Tibial nerve (tissue), 4 donors: ENCODE results near the gene PLA2G2D. TPM values are rescaled to one million over a fixed set of nuclear protein-coding genes. Genes with fewer than 3 reads are reported as not detected.

Source experiments
- DNase-seq, 2 donors: peaks; one replicate each; pipeline ENCODE4 v3.0.0-alpha.2; 2019; ENCODE audit warnings: low spot score in 2 of 2
- H3K27ac ChIP-seq, 4 donors: fragments of 200-600 bp; sonication (generic) in 3 of 4; one replicate each; pipeline ENCODE4 v1.5.1; 2017 to 2019; ENCODE audit warnings: mild to moderate bottlenecking in 1 of 4
- H3K27me3 ChIP-seq, 2 donors: fragments of 200-600 bp; sonication (generic) in 1 of 2; one replicate each; pipeline versions ENCODE4 v1.5.1 to v1.6.0; 2017 to 2019
- H3K36me3 ChIP-seq, 3 donors: fragments of 200-600 bp; sonication (generic); one replicate each; pipeline ENCODE4 v1.5.1; 2018 to 2019
- H3K4me1 ChIP-seq, 4 donors: fragments of 200-600 bp; sonication (generic) in 3 of 4; one replicate each; pipeline ENCODE4 v1.5.1; 2017 to 2019
- H3K4me3 ChIP-seq, 4 donors: fragments of 200-600 bp; sonication (generic) in 3 of 4; one replicate each; pipeline ENCODE4 v1.5.1; 2017 to 2019; ENCODE audit warnings: mild to moderate bottlenecking in 1 of 4, moderate library complexity in 1 of 4
- H3K9me3 ChIP-seq, 4 donors: fragments of 200-600 bp; sonication (generic) in 3 of 4; one replicate each; pipeline ENCODE4 v1.5.1; 2017 to 2019
- EP300 ChIP-seq, 2 donors: sonication (generic); formaldehyde crosslinking; IDR thresholded peaks; one replicate each; pipeline ENCODE4 v1.6.1; 2017; ENCODE audit warnings: antibody characterized with exemption in 2 of 2, mild to moderate bottlenecking in 1 of 2
- POLR2A ChIP-seq, 2 donors: fragments of 450-650 bp; IDR thresholded peaks; one replicate each; pipeline ENCODE4 v1.6.1; 2017; ENCODE audit warnings: antibody characterized with exemption in 2 of 2, mild to moderate bottlenecking in 2 of 2, moderate library complexity in 2 of 2
- WGBS, 2 donors: methylation state at CpG; one replicate each; pipeline ENCODE4 v1.1.5; 2018; 5-methylcytosine and 5-hydroxymethylcytosine counted together
- total RNA-seq, 4 donors: library from RNA; depleted of rRNA; stranded (reverse); fragments of >200 nt; gene quantifications; one replicate each; pipeline ENCODE4 v1.1.0, GENCODE V29; 2016
- TF ChIP-seq, protein P1 (sequence below), 5 experiments: fragments of 200-600 bp in 3 of 5; fragments of 450-650 bp in 2 of 5; sonication (generic) in 3 of 5; IDR thresholded peaks; one replicate each; pipeline ENCODE4 v1.5.1; 2016 to 2019; ENCODE audit warnings: antibody characterized with exemption in 5 of 5, mild to moderate bottlenecking in 3 of 5, moderate library complexity in 2 of 5

The PLA2G2D gene, protein sequence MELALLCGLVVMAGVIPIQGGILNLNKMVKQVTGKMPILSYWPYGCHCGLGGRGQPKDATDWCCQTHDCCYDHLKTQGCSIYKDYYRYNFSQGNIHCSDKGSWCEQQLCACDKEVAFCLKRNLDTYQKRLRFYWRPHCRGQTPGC
- not detected for total RNA-seq

DNA sequence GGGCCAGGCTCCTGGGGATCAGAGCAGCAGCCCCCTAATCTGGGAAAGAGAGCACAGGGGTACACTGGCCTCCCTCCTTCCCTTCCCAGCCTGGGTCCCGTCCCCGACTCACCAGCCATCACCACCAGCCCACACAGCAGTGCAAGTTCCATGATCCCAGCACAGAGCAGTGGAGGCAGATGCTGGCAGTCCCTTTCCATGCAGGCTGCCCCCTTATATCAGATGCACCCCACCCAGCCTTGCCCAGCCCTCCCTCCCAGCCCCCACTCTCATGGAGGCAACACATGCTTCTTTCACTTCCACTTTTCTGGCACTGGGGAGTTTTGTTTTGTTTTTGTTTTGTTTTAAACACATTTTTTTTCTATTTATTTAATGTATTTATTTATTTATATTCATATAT is at the start of gene PLA2G2D:
PLA2G2D (minus strand) TSS at position 190 of the 400 bp plus-strand sequence; CDS start at position 152, 38 bp downstream.
- Histone ChIP-seq H3K4me3 (no peak within 1 kb of the TSS), H3K27me3 (no peaks in the 10 kb centered on the region), H3K36me3 (no peaks in the 10 kb centered on the region), H3K9me3 (no peaks in the 10 kb centered on the region), H3K4me1 (no peaks in the 10 kb centered on the region), H3K27ac (no peak within 1 kb of the TSS)
- no peak for TF ChIP-seq POLR2A (IDR thresholded peaks at IDR 0.05)
- TF ChIP-seq, protein P1, sequence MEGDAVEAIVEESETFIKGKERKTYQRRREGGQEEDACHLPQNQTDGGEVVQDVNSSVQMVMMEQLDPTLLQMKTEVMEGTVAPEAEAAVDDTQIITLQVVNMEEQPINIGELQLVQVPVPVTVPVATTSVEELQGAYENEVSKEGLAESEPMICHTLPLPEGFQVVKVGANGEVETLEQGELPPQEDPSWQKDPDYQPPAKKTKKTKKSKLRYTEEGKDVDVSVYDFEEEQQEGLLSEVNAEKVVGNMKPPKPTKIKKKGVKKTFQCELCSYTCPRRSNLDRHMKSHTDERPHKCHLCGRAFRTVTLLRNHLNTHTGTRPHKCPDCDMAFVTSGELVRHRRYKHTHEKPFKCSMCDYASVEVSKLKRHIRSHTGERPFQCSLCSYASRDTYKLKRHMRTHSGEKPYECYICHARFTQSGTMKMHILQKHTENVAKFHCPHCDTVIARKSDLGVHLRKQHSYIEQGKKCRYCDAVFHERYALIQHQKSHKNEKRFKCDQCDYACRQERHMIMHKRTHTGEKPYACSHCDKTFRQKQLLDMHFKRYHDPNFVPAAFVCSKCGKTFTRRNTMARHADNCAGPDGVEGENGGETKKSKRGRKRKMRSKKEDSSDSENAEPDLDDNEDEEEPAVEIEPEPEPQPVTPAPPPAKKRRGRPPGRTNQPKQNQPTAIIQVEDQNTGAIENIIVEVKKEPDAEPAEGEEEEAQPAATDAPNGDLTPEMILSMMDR (IDR thresholded peaks at IDR 0.05), result no peak
- TF ChIP-seq EP300 (IDR thresholded peaks at IDR 0.05), result no peak
- DNase-seq, result no peak
- 79 to 90% methylated on average over 2 of the region's 2 CpGs for WGBS, 2 donors

DNA sequence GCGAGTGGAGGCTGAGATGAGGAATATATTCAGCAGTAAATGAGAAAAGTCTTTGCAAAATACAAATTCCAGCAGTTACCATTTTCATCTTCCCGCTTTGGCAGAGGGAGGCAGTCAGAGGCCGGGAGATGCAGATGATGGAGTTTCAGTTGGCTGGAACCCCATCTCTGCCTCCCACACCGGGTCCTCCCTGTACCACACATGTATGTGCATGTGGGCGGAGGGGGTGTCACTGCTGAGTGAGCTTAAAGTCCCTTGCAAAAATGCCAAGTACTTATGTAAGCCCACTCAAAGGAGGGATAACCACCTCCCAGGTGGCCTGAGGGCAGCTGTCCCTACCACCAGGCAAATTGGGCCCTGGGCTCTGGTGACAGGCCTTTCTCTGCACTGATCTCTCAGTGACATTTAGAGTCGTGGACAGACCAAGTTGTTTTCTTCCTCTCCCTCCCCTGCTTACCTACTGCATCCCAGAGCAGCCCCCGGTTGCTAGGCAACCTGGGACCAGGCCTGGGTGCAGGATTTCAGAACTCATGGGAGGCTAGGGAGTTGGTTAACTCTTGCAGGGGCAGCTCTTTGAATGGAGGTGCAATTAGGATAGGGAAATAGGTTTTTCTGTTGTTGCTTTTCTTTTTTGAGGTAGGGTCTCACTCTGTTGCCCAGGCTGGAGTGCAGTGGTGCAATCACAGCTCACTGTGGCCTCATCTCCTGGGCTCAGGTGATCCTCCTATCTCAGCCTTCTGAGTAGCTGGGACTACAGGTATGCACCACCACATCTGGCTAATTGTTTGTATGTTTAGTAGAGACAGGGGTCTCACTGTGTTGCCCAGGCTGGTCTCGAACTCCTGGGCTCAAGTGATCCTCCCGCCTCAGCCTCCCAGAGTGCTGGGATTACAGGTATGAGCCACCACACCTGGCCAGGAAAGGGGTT is 49.5 kb upstream of the PLA2G2D start:
- no peak for DNase-seq
- peaks cover 0 to 3% (median 1%) of the 10 kb centered on the region in 4 donors for H3K4me1 ChIP-seq
- TF ChIP-seq EP300 (IDR thresholded peaks at IDR 0.05) (no peak), POLR2A (IDR thresholded peaks at IDR 0.05) (no peak)
- TF ChIP-seq, protein P1 (IDR thresholded peaks at IDR 0.05), result no peak
- H3K9me3 ChIP-seq, result peaks cover 0 to 9% (median 0%) of the 10 kb centered on the region in 4 donors
- no peak overlapping the region for H3K27ac ChIP-seq
- peaks cover 0 to 4% of the 10 kb centered on the region in 2 donors for H3K27me3 ChIP-seq
- 66 to 70% methylated on average over 9 of the region's 9 CpGs for WGBS, 2 donors
- no peaks in the 10 kb centered on the region for H3K36me3 ChIP-seq
- H3K4me3 ChIP-seq, result no peak overlapping the region

DNA sequence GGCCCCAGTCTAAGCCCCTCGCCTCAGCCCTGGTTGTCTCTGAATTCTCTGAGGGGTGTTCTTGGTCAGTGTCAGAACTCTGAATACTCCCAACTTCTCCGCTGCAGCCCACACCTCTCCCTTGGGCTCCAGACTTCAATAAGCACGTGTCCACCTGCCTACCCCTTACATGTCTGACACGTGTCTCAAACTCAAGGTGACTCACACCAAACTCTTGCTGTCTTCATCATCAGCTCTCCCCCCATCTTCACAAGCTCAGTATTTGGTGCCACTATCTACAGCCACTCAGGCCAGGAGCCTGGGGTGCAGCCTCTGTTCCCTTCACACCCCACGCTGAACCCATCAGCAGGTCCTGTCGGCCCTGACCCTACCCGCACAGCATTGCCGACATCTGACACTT is 47.8 kb upstream of the PLA2G2D start:
- 78 to 80% methylated on average over 8 of the region's 8 CpGs for WGBS, 2 donors
- Histone ChIP-seq H3K4me3 (no peak overlapping the region), H3K9me3 (peaks cover 0 to 21% (median 0%) of the 10 kb centered on the region in 4 donors), H3K27ac (no peak overlapping the region), H3K27me3 (peaks cover 0 to 4% of the 10 kb centered on the region in 2 donors), H3K4me1 (peaks cover 0 to 3% (median 1%) of the 10 kb centered on the region in 4 donors), H3K36me3 (no peaks in the 10 kb centered on the region)
- no peak for DNase-seq
- TF ChIP-seq, protein P1 (IDR thresholded peaks at IDR 0.05), result no peak
- TF ChIP-seq POLR2A (IDR thresholded peaks at IDR 0.05) (no peak), EP300 (IDR thresholded peaks at IDR 0.05) (no peak)

DNA sequence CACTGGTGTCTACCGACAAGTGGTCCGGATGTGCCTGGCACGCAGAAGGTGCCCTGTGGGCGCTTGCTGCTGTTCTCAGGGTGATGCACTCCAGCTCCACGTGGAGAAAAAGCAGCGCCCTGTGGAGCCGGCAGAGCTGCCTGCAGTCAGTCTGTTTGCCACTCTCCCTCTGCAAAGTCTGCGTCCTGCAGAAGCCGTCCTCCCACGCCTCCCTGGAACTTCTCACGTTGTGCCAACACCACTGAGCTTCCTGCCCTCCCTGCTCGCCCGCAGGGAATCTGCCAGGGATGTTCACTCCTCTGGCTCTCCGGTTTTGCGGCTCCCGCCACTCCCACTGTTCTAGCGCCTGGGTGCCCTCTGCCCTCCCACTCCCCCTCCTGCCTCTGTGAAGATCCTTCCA is 46.7 kb upstream of the PLA2G2D start:
- no peaks in the 10 kb centered on the region for H3K36me3 ChIP-seq
- no peak overlapping the region for H3K27ac ChIP-seq
- peaks cover 0 to 31% (median 0%) of the 10 kb centered on the region in 4 donors for H3K9me3 ChIP-seq
- DNase-seq, result no peak
- WGBS, 2 donors, result 57 to 67% methylated on average over 17 of the region's 17 CpGs
- TF ChIP-seq, protein P1 (IDR thresholded peaks at IDR 0.05), result no peak
- TF ChIP-seq POLR2A (IDR thresholded peaks at IDR 0.05) (no peak), EP300 (IDR thresholded peaks at IDR 0.05) (no peak)
- peaks cover 0 to 2% (median 0%) of the 10 kb centered on the region in 4 donors for H3K4me1 ChIP-seq
- peaks cover 0 to 4% of the 10 kb centered on the region in 2 donors for H3K27me3 ChIP-seq
- no peak overlapping the region for H3K4me3 ChIP-seq

DNA sequence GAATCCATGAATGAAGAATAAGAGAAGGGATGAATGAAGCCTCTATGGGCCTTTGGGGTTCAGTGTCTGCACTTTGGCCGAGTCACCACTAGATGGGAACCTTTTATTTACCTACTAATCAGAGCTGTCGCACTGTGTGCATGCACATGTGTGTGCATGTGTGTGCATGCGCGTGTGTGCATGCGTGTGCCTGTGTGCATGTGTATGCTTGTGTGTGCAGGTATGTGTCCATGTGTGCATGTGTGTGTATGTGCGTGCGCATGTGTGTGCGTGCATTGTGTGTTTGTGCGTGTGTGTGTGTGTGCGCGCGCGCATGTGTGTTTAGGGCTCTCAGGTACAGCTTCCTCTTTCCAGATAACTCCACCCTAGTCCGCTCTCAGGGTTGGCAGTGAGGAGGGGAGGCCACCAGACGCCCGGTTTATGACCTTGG is 46.2 kb upstream of the PLA2G2D start:
- 90 to 93% methylated on average over 16 of the region's 16 CpGs for WGBS, 2 donors
- Histone ChIP-seq H3K36me3 (no peaks in the 10 kb centered on the region), H3K27ac (no peak overlapping the region)

More for the DNA sequence above, 46.2 kb upstream of the PLA2G2D start:
- Histone ChIP-seq H3K27me3 (peaks cover 0 to 4% of the 10 kb centered on the region in 2 donors), H3K4me3 (no peak overlapping the region), H3K9me3 (peaks cover 0 to 36% (median 0%) of the 10 kb centered on the region in 4 donors), H3K4me1 (peaks cover 0 to 2% (median 0%) of the 10 kb centered on the region in 4 donors)
- TF ChIP-seq EP300 (IDR thresholded peaks at IDR 0.05) (no peak), POLR2A (IDR thresholded peaks at IDR 0.05) (no peak)
- TF ChIP-seq, protein P1 (IDR thresholded peaks at IDR 0.05), result no peak
- no peak for DNase-seq
